SU-DHL-6 (cell line): ENCODE measurements around the gene SLC39A7.

Source experiments
- EZH2phosphoT487 ChIP-seq: fragments of 200-600 bp; sonication (generic), shearing (Covaris generic); conservative IDR thresholded peaks from 2 replicates; pipeline ENCODE4 v1.6.1; 2018; ENCODE audit warnings: mild to moderate bottlenecking, antibody characterized with exemption, low read length, moderate library complexity, mixed read lengths
- TF ChIP-seq, protein P1 (sequence below): fragments of 200-600 bp; sonication (generic); IDR thresholded peaks from one replicate; pipeline ENCODE4 v1.5.1; 2017; ENCODE audit warnings: antibody characterized with exemption, mild to moderate bottlenecking, low read length, moderate library complexity; ENCODE audit not compliant: insufficient read depth, poor library complexity, severe bottlenecking

- TF ChIP-seq, protein P1, sequence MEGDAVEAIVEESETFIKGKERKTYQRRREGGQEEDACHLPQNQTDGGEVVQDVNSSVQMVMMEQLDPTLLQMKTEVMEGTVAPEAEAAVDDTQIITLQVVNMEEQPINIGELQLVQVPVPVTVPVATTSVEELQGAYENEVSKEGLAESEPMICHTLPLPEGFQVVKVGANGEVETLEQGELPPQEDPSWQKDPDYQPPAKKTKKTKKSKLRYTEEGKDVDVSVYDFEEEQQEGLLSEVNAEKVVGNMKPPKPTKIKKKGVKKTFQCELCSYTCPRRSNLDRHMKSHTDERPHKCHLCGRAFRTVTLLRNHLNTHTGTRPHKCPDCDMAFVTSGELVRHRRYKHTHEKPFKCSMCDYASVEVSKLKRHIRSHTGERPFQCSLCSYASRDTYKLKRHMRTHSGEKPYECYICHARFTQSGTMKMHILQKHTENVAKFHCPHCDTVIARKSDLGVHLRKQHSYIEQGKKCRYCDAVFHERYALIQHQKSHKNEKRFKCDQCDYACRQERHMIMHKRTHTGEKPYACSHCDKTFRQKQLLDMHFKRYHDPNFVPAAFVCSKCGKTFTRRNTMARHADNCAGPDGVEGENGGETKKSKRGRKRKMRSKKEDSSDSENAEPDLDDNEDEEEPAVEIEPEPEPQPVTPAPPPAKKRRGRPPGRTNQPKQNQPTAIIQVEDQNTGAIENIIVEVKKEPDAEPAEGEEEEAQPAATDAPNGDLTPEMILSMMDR: no peak
- no peak for TF ChIP-seq EZH2phosphoT487
Measured at GRCh38 chr6:33164176-33164575, 36.5 kb upstream of the SLC39A7 start.
